Left ventricle myocardium inferior (tissue), 1 donor: ENCODE data around the gene PRRG3. TPM values are rescaled to one million over a fixed set of nuclear protein-coding genes. Genes with fewer than 3 reads are reported as not detected.

Experiments
- DNase-seq: peaks from one replicate; pipeline ENCODE4 v3.0.0-alpha.2; 2020
- H3K27ac ChIP-seq: fragments of 200-600 bp; replicated peaks from 2 replicates; pipeline ENCODE4 v1.8.0; 2021
- H3K27me3 ChIP-seq: fragments of 200-600 bp; 2 replicates; pipeline ENCODE4 v1.8.0; 2021; ENCODE audit warnings: low read depth
- H3K36me3 ChIP-seq: fragments of 200-600 bp; 2 replicates; pipeline ENCODE4 v1.8.0; 2021
- H3K4me1 ChIP-seq: fragments of 200-600 bp; 2 replicates; pipeline ENCODE4 v1.8.0; 2021
- H3K4me3 ChIP-seq: fragments of 200-600 bp; 2 replicates; pipeline ENCODE4 v1.8.0; 2021; ENCODE audit warnings: mild to moderate bottlenecking, moderate library complexity
- H3K9me3 ChIP-seq: fragments of 200-600 bp; replicated peaks from 2 replicates; pipeline ENCODE4 v1.8.0; 2021
- CTCF ChIP-seq: fragments of 200-600 bp; IDR thresholded peaks from 2 replicates; pipeline ENCODE4 v1.8.0; 2021; ENCODE audit warnings: antibody characterized with exemption, mild to moderate bottlenecking, borderline replicate concordance
- intact Hi-C: fragments of 100-400 bp; cut with micrococcal nuclease; formaldehyde crosslinking; loops from one replicate; pipeline ENCODE4 v1.11.0; 2022
- total RNA-seq: library from RNA; stranded (reverse); fragmentation: NEBNext Ultra II Directional; extraction: Animal tissue kit (Norgen Biotek cat#: 25700); gene quantifications from one replicate; pipeline ENCODE4 v1.2.1, GENCODE V29; 2021
- donor health status: DM: no; HTN: yes; CAD: no; lungs with severe emphysema.

PRRG3 gene
- total RNA-seq, 1 donor from 2014 or later = 2.7 TPM

DNA sequence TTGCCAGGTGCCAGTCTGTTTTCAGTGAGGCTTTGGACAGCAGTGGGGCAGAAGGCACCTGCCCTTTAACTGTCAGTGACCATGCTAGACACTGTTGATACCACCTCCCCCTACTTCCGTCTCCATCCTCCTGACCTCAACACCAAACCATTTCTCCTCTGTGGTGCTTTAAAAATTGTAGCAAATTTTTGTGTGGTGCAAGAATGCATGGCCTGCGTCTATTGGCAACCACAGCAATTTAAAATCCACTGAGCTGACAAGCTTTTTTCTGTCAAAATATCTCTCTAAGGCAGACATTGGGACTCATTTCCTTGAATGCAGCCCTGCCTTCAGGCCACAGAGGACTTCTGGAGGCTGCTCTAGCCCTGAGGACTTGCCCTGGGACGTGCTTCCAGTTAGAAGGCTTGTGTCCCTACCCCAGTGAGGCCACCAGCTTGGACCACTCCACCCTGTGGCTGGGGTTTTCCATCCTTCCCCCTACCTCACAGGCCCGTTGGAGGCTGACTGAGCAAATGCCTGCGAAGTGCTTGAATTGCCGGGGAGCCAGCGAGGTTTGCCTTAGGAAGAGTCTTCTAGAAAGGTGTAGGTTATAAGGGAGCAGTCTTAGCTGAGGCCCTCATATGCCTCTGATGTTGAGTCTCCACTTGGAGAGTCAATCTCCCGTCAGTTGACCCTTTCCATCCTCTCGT, 6.9 kb downstream of the PRRG3 start:
- H3K9me3 ChIP-seq = no peaks in the 10 kb centered on the region
- H3K27me3 ChIP-seq = no peaks in the 10 kb centered on the region
- H3K4me3 ChIP-seq = no peak overlapping the region
- no peaks in the 10 kb centered on the region for H3K36me3 ChIP-seq
- no peak for DNase-seq
- intact Hi-C loops = no loop called here
- H3K4me1 ChIP-seq = peaks cover 14% of the 10 kb centered on the region
- peak overlapping the region; percentile 69 for H3K27ac ChIP-seq
- no peak for TF ChIP-seq CTCF

DNA sequence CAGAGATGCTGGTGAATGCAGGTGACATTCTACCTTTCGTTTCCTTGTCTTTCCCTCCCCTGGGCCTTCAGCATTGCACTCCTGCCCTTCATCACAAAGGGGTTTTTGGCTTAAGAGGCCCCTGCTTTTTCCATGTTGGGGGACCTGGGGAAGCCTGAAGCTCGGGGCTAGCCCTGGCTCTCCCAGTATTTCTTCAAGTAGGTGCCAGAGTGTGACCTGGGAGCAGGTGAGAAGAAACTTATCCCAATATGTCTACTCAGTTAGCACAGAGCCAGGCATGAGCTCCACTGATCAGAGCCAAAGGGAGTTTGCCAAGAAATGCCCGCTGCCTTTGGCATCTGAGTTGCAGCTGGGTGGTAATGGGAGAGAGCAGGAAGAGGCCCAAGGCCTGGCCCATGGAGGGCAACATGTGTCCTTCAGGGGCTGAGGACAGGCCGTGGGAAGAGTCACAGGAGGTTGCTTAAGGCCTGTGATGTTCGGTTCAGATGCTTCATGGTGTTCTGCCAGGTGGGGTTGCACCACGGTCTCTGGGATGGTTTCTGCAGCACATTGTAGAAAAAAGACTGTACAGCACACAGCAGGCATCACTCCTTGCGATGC, 7.6 kb downstream of the PRRG3 start:
- H3K9me3 ChIP-seq = no peaks in the 10 kb centered on the region
- no peaks in the 10 kb centered on the region for H3K36me3 ChIP-seq
- H3K27me3 ChIP-seq = no peaks in the 10 kb centered on the region
- peak overlapping the region; percentile 69 for H3K27ac ChIP-seq
- H3K4me3 ChIP-seq = no peak overlapping the region
- intact Hi-C loops = no loop called here
- peaks cover 14% of the 10 kb centered on the region for H3K4me1 ChIP-seq
- no peak for DNase-seq
- TF ChIP-seq CTCF = no peak

DNA sequence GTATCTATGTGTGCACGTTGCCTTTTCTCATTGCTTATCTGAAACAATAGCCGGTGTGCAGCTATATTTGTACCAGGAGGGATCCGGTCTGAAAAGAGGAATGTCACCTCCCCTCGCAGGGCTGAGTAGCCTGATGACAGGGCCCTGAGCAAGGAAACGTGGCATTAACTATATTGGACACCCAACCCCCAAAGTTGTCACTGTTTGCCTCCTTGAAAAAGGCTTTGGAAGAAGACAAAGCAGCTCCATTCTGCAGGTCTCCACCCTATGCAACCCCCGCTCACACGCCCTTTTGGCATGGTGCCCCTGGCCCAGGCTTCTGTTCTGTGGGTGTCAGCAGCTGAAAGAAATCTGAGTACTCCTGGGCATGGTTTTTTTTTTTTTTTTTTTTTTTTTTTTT, 8.2 kb downstream of the PRRG3 start:
- TF ChIP-seq CTCF = no peak
- intact Hi-C loops = no loop called here
- Histone ChIP-seq H3K4me3 (no peak overlapping the region), H3K9me3 (no peaks in the 10 kb centered on the region), H3K36me3 (no peaks in the 10 kb centered on the region), H3K4me1 (peaks cover 14% of the 10 kb centered on the region), H3K27ac (peak overlapping the region; percentile 69), H3K27me3 (no peaks in the 10 kb centered on the region)
- DNase-seq = peak; percentile 70

DNA sequence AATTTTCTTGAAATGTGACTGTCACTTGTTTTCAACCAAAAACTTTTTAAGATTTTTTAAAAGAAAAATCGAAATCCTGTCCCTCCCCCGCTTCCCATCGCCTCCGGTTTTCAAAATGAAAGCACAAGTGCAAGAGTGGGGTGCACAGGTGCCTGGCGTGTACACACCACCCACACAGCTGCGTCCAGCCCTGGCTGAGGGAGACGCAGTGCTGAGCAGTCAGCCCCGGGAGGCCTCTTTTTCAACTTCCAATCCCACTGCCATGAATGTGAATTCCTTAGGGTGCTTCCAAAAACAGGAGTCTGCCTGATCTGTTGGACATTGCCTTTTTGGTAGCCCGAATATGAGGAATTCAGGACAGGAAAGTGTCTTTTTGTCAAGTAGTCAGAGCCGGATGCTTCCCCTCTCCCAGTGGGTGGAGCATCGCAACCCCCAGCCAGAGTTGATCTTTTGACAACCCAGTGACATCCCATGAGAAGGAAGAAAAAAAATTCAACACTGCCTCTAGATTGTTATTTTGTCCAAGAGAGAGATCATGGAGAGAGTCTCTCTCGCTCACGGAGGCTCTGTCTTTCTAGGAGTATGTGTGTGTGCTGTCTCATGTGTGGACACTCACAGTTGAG, 8.9 kb downstream of the PRRG3 start:
- H3K4me1 ChIP-seq = peaks cover 14% of the 10 kb centered on the region
- H3K27ac ChIP-seq = peak overlapping the region; percentile 76
- no peak for DNase-seq
- no peaks in the 10 kb centered on the region for H3K36me3 ChIP-seq
- no peaks in the 10 kb centered on the region for H3K9me3 ChIP-seq
- no peaks in the 10 kb centered on the region for H3K27me3 ChIP-seq
- intact Hi-C loops = no loop called here
- TF ChIP-seq CTCF = no peak
- peak overlapping the region; percentile 46 for H3K4me3 ChIP-seq

DNA sequence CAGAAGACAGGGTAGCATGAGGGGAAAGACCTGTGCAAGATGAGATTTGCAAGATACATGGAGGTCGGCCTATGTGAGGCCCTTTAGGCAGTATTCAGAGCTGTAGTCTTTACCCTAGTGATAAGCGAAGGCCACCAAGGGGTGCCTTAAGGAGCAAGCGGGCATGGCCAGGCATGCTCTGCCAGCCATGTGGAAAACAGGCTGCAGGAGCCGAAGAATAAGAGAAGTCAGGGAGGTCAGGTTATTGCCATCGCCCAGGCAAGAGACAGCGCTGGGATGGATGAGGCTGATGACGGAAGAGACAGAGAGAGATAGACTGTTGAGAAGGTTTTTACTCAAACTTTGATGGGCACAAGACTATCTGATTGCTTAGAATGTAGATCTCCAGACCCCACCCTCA, 13.6 kb downstream of the PRRG3 start:
- intact Hi-C loops = no loop called here
- DNase-seq = no peak

More for the DNA sequence above, 13.6 kb downstream of the PRRG3 start:
- peaks cover 7% of the 10 kb centered on the region for H3K4me1 ChIP-seq
- no peaks in the 10 kb centered on the region for H3K9me3 ChIP-seq
- no peaks in the 10 kb centered on the region for H3K27me3 ChIP-seq
- no peak for TF ChIP-seq CTCF
- H3K4me3 ChIP-seq = no peak overlapping the region
- no peak overlapping the region for H3K27ac ChIP-seq
- no peaks in the 10 kb centered on the region for H3K36me3 ChIP-seq
